NCI-H460 (cell line): Measurements from ENCODE around the gene PHACTR4. TPM values are rescaled to one million over a fixed set of nuclear protein-coding genes. Genes with fewer than 3 reads are reported as not detected.
A peak's percentile ranks its signal among the peaks of the same experiment; 100 is the strongest.
"Not testable (repeated sequence)": the region's sequence is repeated elsewhere in the genome, so short reads cannot be mapped to it uniquely, and the experiment has no call there.

ENCODE experiments used
- DNase-seq: peaks from one replicate; pipeline ENCODE4 v3.0.0-alpha.2; 2016; ENCODE audit warnings: low read depth; ENCODE audit errors: extremely low read depth
- total RNA-seq: library from RNA; depleted of rRNA; stranded (reverse); fragments of >200 nt; shearing (Covaris generic); gene quantifications from 2 replicates; pipeline ENCODE4 v1.2.3, GENCODE V29; 2014

Gene PHACTR4
- total RNA-seq, 1 experiment from 2014 or later: 13.0 TPM

GRCh38 chr1:28428012-28428411 lies 58.5 kb downstream of the PHACTR4 start:
- no peak for DNase-seq

GRCh38 chr1:28428990-28429520 lies 59.5 kb downstream of the PHACTR4 start:
- DNase-seq: no peak

- DNase-seq: no peak
Observed at GRCh38 chr1:28436211-28436769, 66.8 kb downstream of the PHACTR4 start.

DNA sequence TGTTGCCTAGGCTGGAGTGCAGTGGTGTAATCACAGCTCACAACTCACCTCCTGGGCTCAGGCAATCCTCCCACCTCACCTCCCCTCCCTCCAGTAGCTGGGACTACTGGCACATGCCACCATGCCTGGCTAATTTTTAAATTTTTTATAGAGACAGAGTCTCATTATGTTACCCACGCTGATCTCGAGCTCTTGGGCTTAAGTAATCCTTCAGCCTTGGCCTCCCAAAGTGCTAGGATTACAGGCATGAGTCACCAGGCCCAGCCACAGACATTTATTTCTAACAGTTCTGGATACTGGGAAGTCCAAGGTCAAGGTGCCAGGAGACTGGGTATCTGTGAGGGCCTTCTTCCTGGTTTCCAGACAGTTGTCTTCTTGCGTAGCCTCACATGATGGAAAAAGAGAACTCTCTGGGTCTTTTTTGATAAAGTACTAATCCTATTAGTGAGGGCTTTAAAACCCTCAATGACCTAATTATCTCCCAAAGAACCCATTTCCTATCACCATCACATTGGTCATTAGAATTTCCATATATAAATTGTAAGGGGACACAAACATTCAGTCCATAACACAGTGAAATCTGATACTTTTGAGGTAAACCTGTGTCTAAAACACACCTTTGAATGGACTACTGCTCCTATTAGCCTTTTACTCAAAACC lies 67.9 kb downstream of the PHACTR4 start:
- no peak for DNase-seq

DNA sequence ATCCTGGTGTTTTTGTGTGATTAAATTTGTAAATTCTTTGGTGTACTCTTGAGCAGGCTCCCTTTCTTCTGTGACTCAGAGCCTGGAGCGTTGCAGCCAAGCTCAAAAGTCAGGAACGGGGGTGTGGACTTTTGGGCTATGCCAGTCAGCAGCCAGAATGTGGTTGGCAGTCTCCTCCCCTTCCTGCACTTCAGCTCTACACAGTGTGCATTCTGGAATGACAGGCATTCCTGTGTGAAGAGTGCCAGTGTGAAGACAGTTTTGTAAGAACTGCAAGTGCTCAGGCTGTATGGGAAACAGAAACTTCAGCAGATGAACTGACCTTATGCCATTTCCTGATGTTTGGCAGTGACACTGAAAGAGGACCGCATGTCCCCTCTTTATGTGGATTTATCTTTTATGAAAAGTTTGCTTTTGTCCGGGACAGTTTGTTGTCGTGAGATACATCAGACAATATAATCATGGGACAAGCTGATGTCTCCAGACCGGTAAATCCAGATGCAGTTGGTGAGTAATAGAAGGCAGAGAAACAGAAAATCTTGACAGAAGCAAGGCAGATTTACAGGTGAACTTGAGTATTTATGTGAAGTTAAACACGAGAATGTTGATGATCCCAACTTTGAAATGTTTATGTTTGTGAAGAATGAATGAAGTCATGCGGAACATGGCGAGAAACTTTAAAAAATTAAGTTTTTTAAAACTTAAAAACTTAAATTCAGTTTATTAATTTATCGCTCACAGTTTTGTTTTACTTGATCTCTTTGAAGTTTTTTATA lies 68.6 kb downstream of the PHACTR4 start:
- peak; percentile 88 for DNase-seq

GRCh38 chr1:28439320-28439719 lies 69.8 kb downstream of the PHACTR4 start:
- no peak for DNase-seq

GRCh38 chr1:28441674-28442073 lies 72.1 kb downstream of the PHACTR4 start:
- DNase-seq: no peak

GRCh38 chr1:28443550-28443949 lies 74.0 kb downstream of the PHACTR4 start:
- no peak for DNase-seq

DNA sequence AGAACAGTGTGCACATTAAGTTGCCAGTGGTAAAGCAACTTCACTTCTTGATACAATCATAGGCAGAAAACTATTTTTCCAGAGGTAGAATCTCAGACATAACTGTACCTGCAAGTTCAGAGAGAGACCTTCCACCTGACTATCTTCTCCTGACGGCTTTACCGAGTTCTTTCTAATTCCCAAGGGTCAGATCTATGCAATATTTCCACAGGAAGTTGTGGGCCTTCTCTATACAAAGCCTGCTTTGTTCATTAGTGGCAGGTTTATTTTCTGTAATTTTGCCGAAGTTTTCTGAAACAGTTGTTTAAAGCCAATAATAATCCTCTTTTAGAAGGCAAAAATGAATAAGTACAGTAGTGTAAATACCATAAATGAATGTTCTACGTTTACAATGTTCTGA lies 78.1 kb downstream of the PHACTR4 start:
- no peak for DNase-seq

DNA sequence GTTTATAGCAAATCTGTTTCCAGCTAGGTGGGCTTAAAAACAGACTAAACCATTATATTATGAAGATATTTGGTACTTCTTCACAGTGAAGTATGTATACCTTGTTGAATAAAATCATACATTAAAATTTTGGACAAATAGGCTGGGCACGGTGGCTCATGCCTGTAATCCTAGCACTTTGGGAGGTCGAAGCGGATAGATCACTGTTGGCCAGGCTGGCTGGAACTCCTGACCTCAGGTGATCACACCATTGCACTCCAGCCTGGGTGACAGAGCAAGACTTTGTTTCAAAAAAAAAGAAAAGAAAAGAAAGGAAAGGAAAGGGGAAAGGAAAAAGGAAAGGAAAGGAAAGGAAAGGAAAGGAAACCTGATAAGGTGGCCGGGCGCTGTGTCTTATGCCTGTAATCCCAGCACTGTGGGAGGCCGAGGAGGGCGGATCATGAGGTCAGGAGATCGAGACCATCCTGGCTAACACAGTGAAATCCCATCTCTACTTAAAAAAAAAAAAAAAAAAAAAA lies 78.6 kb downstream of the PHACTR4 start:
- not testable (repeated sequence) for DNase-seq

GRCh38 chr1:28449904-28450303 lies 80.4 kb downstream of the PHACTR4 start:
- no peak for DNase-seq

DNA sequence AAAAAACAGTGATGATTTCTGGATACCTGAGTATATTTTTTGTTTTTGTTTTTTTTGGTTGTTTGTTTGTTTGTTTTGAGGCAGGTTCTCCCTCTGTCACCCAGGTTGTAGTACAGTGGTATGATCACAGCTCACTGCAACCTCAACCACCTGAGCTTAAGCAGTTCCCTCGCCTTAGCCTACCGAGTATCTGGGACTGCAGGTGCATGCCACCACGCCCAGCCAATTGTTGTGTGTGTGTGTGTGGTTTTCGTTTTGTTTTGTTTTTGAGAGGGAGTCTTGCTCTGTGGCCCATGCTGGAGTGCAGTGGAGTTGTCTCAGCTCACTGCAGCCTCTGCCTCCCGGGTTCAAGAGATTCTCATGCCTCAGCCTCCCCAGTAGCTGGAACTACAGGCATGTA lies 81.0 kb downstream of the PHACTR4 start:
- DNase-seq: no peak

DNA sequence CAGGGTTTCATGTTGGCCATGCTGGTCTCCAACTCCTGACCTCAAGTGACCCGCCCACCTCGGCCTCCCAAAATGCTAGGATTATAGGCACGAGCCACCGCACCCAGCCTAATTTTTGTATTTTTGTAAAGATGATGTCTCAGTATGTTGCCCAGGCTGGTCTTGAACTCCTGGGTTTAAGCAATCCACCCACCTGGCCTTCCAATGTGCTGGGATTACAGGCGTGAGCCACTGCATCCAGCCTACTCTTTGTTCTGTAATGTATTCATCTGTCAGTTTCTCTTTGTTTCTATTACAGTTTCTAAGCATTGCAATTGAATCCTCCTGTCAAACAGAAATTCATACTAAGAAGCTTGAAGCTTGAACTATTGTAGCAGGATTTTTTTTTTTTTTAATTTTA lies 81.5 kb downstream of the PHACTR4 start:
- DNase-seq: no peak

DNA sequence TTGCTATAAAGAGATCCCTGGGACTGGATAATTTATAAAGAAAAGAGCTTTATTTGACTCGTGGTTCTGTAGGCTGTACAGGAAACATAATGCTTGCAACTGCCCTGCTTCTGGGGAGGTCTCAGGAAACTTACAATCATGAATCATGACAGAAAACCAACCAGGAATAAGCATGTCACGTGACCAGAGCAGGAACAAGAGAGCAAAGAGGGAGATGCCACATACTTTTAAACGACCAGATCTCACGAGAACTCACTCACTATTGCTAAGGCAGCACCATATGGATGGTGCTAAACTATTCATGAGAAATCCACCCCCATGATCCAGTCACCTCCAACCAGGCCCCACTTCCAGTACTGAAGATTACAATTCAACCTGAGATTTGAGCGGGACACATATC lies 86.5 kb downstream of the PHACTR4 start:
- DNase-seq: no peak

GRCh38 chr1:28457678-28458077 lies 88.1 kb downstream of the PHACTR4 start:
- no peak for DNase-seq

DNA sequence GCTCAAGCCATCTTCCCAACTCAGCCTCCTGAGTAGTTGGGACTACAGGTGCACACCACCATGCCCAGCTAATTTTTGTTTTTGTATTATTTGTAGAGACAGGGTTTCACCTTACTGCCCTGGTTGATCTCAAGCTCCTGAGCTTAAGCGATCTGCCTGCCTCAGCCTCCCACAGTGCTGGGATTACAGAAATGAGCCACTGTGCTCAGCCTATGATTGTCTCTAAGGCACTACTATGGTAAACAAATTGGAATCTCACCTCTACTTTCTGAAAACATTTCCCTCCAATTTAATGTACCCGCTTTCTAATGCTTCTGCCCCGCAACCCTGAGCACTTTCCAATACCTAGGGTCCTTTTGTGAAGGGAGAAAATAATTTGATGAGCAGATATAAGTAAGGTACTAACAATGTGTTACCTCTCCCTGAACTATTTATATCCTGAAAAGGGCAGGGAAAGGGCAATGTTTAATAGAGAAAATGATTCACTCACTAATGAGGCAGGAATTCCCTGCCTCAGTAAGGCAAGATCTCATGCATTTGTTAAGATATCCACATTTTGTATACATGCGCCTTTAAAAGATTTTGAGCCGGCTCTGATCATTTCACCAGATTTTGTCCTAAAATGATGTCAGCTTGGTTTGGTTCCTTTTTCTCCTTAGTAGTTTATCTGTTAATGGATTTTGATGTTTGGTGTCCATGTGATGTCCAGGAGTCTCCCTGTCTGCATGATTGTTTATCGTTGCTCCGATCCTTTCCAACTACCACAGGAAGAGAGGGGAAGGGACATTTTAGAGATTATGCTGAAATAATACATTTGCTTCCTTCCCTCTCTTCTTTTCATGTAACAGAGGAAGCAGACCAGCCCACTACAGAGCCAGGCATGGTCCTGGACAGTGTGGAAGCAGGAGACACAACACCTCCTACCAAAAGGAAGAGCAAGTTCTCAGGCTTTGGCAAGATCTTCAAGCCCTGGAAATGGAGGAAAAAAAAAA lies 89.0 kb downstream of the PHACTR4 start:
- DNase-seq: no peak

DNA sequence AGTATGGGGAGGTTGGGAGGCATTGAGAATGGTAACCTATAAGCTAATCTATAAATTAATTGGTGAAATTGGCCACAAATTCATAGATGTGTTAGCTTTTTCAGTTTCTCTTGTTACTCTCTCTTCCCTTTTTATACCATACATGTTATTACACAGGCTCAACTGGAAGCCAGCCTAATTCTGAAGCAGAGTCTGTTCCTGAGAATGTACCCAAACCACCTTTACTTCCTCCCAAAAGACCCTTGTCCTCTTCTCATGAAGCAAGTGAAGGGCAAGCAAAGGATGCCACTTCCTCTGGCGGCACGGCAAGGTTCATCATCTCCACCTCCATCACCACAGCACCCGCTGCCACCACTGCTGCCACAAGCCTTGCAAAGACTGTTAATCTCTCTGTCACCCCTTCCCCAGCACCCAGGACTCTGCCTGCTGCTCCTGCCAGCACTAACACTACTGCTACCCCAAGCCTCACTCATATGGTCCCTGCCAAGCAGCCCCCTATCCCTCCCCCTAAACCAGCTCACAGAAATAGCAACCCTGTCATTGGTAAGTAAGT lies 96.8 kb downstream of the PHACTR4 start:
- DNase-seq: no peak

DNA sequence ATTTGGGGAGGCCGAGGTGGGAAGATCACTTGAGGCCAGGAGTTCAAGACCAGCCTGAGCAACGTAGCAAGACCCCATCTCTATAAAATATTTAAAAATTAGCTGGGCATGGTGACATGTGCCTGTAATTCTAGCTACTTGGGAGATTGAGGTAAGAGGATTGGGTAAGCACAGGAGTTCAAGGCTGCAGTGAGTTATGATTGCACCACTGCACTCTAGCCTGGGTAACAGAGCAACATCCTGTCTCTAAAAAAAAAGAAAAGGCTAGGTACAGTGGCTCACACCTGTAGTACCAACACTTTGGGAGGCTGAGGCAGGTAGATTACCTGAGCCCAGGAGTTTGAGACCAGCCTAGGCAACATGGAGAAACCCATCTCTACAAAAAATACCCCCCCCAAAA lies 100.6 kb downstream of the PHACTR4 start:
- DNase-seq: no peak

GRCh38 chr1:28479497-28479896 lies 110.0 kb downstream of the PHACTR4 start:
- DNase-seq: not testable (repeated sequence)

DNA sequence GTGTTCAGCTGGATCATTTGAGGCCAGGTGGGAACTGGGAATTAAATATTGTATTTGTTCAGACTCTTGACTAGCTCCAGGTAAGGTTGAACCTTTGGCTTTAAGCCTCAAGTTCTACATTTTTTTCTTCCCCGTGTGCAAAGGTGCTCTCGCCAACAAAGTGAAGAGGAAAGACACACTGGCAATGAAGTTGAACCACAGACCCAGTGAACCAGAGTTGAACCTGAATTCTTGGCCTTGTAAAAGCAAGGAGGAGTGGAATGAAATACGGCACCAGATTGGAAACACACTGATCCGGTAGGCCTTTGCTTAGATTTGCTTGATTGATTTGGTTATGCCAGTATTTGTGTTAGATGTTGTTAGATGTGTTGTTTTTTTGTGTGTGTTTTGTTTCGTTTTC lies 110.8 kb downstream of the PHACTR4 start:
- no peak for DNase-seq
